Sigmoid colon (tissue), 7 donors: ENCODE results near the gene NDFIP1. TPM values are rescaled to one million over a fixed set of nuclear protein-coding genes. Genes with fewer than 3 reads are reported as not detected.

Experiments used
- DNase-seq: peaks from one replicate; pipeline ENCODE4 v3.0.0-alpha.2; 2019
- H3K27ac ChIP-seq, 4 donors: fragments of 200-600 bp; sonication (generic); one replicate each; pipeline ENCODE4 v1.5.1; 2016 to 2019; ENCODE audit warnings: mild to moderate bottlenecking in 1 of 4
- H3K27me3 ChIP-seq, 3 donors: fragments of 200-600 bp; sonication (generic); one replicate each; pipeline ENCODE4 v1.5.1; 2019; ENCODE audit warnings: mild to moderate bottlenecking in 1 of 3
- H3K36me3 ChIP-seq, 4 donors: fragments of 200-600 bp; sonication (generic); one replicate each; pipeline ENCODE4 v1.5.1; 2016 to 2019
- H3K4me1 ChIP-seq, 4 donors: fragments of 200-600 bp; sonication (generic); one replicate each; pipeline ENCODE4 v1.5.1; 2017 to 2019
- H3K4me3 ChIP-seq, 4 donors: fragments of 200-600 bp; sonication (generic); one replicate each; pipeline ENCODE4 v1.5.1; 2017 to 2019; ENCODE audit warnings: mild to moderate bottlenecking in 2 of 4, moderate library complexity in 1 of 4
- H3K9me3 ChIP-seq, 4 donors: fragments of 200-600 bp in 3 of 4; sonication (generic) in 3 of 4; one replicate each; pipeline versions ENCODE4 v1.5.1 to v1.6.1; 2013 to 2019
- CTCF ChIP-seq, 4 experiments: fragments of 450-650 bp in 3 of 4; fragments of 200-600 bp in 1 of 4; IDR thresholded peaks; one replicate each; pipeline ENCODE4 v1.5.1; 2016 to 2019; ENCODE audit warnings: antibody characterized with exemption in 4 of 4, mild to moderate bottlenecking in 3 of 4, moderate library complexity in 2 of 4
- EP300 ChIP-seq, 4 donors: sonication (generic); formaldehyde crosslinking; IDR thresholded peaks; one replicate each; pipeline ENCODE4 v1.6.1; 2017; ENCODE audit warnings: antibody characterized with exemption in 4 of 4
- POLR2A ChIP-seq, 2 donors: fragments of 450-650 bp; IDR thresholded peaks; one replicate each; pipeline ENCODE4 v1.6.1; 2016; ENCODE audit warnings: antibody characterized with exemption in 2 of 2, mild to moderate bottlenecking in 2 of 2, moderate library complexity in 2 of 2
- POLR2AphosphoS5 ChIP-seq, 4 donors: sonication (generic); formaldehyde crosslinking; IDR thresholded peaks; one replicate each; pipeline ENCODE4 v1.6.1; 2017; ENCODE audit warnings: antibody characterized with exemption in 4 of 4
- WGBS, 2 donors: extraction: QIAGEN DNeasy Blood & Tissue Kit; methylation state at CpG; one replicate each; pipeline ENCODE4 v1.1.7; 2013; 5-methylcytosine and 5-hydroxymethylcytosine counted together
- intact Hi-C: fragments of 100-400 bp; cut with DNase I; formaldehyde crosslinking; loops from one replicate; pipeline ENCODE4 v1.15.1; 2023
- polyA plus RNA-seq, 3 donors: library from polyadenylated mRNA; stranded (reverse); fragments of 200-250 nt; gene quantifications; one replicate each; pipeline ENCODE4 v1.2.3, GENCODE V29; 2013
- total RNA-seq, 4 donors: library from RNA; depleted of rRNA; stranded (reverse); fragments of >200 nt; gene quantifications; one replicate each; pipeline ENCODE4 v1.1.0, GENCODE V29; 2016
- donor health status: healthy with polysubstance abuse.
- donor health status: Bipolar disorder and iron deficiency.
- donor health status: healthy.

NDFIP1 gene
- total and polyA plus RNA-seq, 7 donors: 20.3 to 88.5 (median 47.8) TPM

GRCh38 chr5:142065273-142065672 is 43.3 kb upstream of the NDFIP1 start:
- Histone ChIP-seq H3K4me3 (no peak overlapping the region), H3K27ac (no peak overlapping the region), H3K36me3 (no peaks in the 10 kb centered on the region), H3K27me3 (no peaks in the 10 kb centered on the region), H3K9me3 (no peaks in the 10 kb centered on the region), H3K4me1 (peaks cover 0 to 4% (median 2%) of the 10 kb centered on the region in 4 donors)
- TF ChIP-seq POLR2AphosphoS5 (IDR thresholded peaks at IDR 0.05) (no peak), POLR2A (IDR thresholded peaks at IDR 0.05) (no peak), CTCF (IDR thresholded peaks at IDR 0.05) (no peak), EP300 (IDR thresholded peaks at IDR 0.05) (no peak)
- WGBS, 2 donors: 51 to 58% methylated on average over 2 of the region's 2 CpGs
- no peak for DNase-seq
- intact Hi-C loops: no loop called here

DNA sequence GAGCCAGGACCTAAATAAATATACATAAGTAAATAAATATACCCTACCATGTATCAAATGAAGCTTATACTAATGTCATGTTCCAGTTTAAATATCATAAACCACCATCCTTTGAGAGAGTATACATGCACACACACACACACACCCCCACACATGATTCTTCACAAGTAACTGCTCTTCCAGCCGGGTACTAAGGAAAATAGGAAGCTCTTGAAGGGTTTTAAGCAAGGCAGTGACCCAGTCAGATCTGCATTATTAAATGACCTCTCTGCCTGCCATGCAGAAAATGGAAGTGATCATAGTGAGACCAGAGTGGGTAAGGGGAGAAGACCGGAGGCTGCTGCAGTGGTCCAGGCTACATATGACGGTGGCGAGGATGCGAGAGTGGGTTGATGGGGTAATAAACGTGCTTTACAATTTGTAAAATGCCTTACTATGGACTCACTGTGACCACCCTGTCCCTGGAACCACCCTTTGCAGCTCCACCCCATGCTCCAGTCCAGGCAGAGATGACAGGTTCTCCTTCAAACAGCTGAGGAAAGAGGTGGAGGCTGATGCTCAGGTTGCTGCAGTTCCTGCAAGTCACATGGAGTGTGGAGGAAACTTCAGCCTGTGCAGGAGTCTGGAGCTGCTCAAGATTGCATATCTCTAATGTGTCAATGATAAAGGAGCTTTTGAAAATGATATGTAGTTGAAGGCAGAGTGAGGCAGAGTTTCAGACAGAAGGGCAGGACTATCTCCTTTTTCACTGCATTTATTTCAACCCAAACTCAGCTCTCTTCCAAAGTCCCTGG is 38.8 kb upstream of the NDFIP1 start:
- Histone ChIP-seq H3K27me3 (no peaks in the 10 kb centered on the region), H3K4me3 (no peak overlapping the region), H3K27ac (no peak overlapping the region), H3K9me3 (no peaks in the 10 kb centered on the region), H3K36me3 (no peaks in the 10 kb centered on the region), H3K4me1 (no peaks in the 10 kb centered on the region)
- DNase-seq: no peak
- TF ChIP-seq POLR2A (IDR thresholded peaks at IDR 0.05) (no peak), POLR2AphosphoS5 (IDR thresholded peaks at IDR 0.05) (no peak), EP300 (IDR thresholded peaks at IDR 0.05) (no peak), CTCF (IDR thresholded peaks at IDR 0.05) (no peak)
- intact Hi-C loops: no loop called here
- 81 to 82% methylated on average over 6 of the region's 6 CpGs for WGBS, 2 donors

DNA sequence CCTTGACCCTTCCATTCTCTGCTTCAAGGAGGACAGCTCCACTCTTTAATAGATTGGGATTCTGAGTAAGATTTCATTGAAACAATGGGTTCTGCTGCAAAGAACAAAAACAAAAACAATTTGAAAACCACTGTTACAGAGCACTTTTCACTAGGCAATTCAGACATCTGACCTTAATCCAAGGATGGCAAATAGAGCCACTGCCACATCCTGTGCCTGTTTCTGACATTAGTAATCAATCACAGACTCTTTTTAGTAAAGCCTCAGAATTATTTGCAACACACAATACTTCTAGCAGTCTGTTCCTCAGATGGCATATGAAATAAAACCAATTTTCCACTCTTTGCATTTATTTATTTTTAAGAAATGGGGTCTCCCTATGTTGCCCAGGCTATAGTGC is 37.8 kb upstream of the NDFIP1 start:
- no peaks in the 10 kb centered on the region for H3K27me3 ChIP-seq
- intact Hi-C loops: no loop called here
- no peaks in the 10 kb centered on the region for H3K4me1 ChIP-seq
- H3K4me3 ChIP-seq: no peak overlapping the region
- no peaks in the 10 kb centered on the region for H3K9me3 ChIP-seq
- no peaks in the 10 kb centered on the region for H3K36me3 ChIP-seq
- H3K27ac ChIP-seq: no peak overlapping the region
- no peak for TF ChIP-seq POLR2AphosphoS5 (IDR thresholded peaks at IDR 0.05)
- TF ChIP-seq EP300 (IDR thresholded peaks at IDR 0.05): no peak
- no peak for TF ChIP-seq POLR2A (IDR thresholded peaks at IDR 0.05)
- TF ChIP-seq CTCF (IDR thresholded peaks at IDR 0.05): no peak
- no peak for DNase-seq

GRCh38 chr5:142072488-142072887 is 36.1 kb upstream of the NDFIP1 start:
- TF ChIP-seq EP300 (IDR thresholded peaks at IDR 0.05) (no peak), CTCF (IDR thresholded peaks at IDR 0.05) (no peak), POLR2AphosphoS5 (IDR thresholded peaks at IDR 0.05) (no peak), POLR2A (IDR thresholded peaks at IDR 0.05) (no peak)
- intact Hi-C loops: no loop called here
- no peaks in the 10 kb centered on the region for H3K27me3 ChIP-seq
- 71 to 75% methylated on average over 3 of the region's 3 CpGs for WGBS, 2 donors
- H3K4me1 ChIP-seq: no peaks in the 10 kb centered on the region
- DNase-seq: no peak
- H3K27ac ChIP-seq: no peak overlapping the region
- no peaks in the 10 kb centered on the region for H3K36me3 ChIP-seq
- H3K9me3 ChIP-seq: no peaks in the 10 kb centered on the region
- H3K4me3 ChIP-seq: no peak overlapping the region
